Stimulated activated CD4-positive, alpha-beta T cell treated with anti-CD3 and anti-CD28 coated beads, Interleukin-15, amount 100 ng/mL, for 24 hours (primary cell): ENCODE results near the gene ZNF286A.
"Not testable (repeated sequence)": the region's sequence is repeated elsewhere in the genome, so short reads cannot be mapped to it uniquely, and the experiment has no call there.

Source experiments
- DNase-seq: peaks from one replicate; pipeline ENCODE4 v3.0.0-alpha.2; 2020

The ZNF286A gene

DNA sequence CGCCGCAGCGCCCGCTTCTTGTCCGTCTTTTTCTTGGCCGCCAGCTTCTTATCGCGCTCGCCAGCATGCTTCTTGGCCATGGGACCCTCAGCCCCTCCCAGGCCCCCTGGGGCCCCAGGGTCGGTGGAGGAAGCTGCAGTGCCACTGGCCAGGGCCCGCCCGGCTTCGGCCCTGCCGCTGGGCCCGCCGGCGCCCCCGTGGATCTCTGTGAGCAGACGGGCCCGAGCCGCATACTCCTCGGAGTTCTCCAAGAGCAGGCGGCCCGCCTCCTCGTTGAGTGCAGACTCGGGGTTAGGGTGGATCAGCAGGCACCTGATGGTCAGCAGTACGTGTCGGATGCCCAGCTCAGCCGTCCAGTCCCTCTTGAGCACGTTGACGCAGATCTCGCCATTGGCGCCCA, 4.7 kb downstream of the ZNF286A start:
- not testable (repeated sequence) for DNase-seq

DNA sequence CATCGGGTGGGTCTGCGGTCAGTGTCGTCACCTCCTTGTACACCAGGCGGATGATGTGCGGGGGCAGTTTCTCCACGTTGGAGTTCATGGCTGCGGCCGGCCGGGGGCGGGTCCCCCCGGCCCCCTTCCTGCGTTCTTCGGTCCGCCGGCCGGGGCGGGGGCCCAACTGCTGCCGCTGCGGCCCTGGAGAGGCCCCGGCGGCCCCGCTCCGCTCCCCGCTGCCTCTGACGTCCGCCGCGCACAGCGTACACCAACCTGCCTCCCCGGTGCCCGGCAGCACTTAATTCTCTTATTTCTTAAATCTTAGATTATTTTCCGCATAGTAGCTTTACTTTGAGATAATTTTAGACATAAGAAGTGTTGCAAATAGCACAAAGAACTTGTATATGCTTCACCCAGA, 5.3 kb downstream of the ZNF286A start:
- DNase-seq = not testable (repeated sequence)

DNA sequence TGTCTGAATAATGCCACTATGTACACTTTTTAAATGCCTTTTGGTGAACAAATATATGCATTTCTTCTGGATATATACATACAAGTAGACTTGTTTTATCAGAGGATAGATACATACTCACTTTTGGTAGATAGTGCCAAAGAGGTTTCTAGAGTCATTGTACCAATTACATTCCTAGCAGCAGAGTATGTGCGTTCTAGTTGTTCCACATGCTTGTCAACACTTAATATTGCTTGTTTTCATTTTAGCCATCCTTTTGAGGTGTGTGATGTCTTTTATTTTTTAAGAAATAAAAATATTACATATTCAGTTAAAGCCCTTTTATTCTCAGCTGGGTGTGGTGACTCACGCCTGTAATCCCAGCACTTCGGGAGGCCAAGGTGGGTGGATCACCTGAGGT, 9.3 kb downstream of the ZNF286A start:
- not testable (repeated sequence) for DNase-seq

DNA sequence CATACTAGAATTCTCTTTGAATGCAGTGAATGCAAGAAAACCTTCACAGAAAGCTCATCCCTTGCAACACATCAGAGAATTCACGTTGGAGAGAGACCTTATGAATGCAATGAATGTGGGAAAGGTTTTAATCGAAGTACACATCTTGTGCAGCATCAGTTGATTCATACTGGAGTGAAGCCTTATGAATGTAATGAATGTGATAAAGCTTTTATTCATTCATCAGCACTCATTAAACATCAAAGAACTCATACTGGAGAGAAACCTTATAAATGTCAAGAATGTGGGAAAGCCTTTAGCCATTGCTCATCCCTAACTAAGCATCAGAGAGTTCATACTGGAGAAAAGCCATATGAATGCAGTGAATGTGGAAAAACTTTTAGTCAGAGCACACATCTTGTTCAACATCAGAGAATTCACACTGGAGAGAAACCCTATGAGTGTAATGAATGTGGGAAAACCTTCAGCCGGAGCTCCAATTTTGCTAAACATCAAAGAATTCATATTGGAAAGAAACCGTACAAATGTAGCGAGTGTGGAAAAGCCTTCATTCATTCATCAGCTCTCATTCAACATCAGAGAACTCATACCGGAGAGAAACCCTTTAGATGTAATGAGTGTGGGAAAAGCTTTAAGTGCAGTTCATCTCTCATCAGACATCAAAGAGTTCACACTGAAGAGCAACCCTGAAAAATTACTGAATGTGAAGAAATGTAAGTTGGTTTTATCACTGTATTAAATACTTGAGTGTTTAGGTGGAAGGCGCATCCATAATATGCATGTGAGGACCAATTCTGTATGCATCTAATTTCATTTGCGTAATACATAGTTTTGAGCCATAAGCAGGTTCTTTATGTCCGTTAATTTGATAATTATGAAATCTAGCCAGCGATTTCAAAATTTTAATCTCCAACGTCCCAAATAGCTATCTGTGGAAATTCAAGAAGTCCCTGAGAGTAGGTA, 17.3 kb downstream of the ZNF286A start:
- not testable (repeated sequence) for DNase-seq

DNA sequence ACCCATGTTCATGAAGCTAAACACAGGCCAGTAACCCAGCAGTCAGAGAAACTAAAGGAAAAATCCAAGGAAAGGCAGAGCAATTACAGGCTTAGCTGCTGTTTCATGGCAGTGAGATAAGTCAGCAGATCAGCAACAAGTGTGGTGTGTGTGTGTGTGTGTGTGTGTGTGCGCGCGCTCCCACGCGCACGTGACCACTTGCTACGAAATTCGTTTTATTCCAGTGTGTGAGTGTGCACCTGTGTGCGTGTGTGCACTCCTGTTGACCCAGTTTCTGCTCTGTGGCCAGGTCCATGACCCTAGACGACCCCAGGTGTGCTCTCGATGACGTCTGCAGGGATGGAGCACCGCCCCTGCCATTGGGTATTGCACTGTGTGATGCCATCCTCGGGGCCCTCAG, 31.0 kb downstream of the ZNF286A start:
- DNase-seq = not testable (repeated sequence)

DNA sequence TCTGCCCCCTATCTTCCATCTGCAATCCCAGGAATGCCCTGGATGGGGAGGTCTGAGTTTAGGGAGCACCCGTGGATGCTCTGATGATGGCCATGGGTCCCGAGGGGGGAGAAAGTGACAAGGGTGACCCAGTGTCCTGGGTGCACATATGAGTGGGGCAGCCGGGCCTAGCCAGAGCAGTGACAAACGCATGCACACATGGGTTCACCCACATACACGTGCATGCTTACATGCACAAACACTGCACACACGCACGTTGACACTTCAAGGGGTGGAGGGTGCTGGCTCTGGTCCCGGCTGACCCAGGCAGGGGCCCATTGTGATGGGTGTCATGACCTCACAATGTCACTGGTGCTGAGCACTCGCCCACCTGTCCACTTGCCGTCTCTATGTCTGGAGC, 32.3 kb downstream of the ZNF286A start, which contains the start of gene TBC1D26:
TSS of gene TBC1D26 (plus strand) at position 384 of the 400 bp plus-strand sequence. CDS start 3,066 bp downstream, outside the sequence.
- DNase-seq = not testable (repeated sequence)

DNA sequence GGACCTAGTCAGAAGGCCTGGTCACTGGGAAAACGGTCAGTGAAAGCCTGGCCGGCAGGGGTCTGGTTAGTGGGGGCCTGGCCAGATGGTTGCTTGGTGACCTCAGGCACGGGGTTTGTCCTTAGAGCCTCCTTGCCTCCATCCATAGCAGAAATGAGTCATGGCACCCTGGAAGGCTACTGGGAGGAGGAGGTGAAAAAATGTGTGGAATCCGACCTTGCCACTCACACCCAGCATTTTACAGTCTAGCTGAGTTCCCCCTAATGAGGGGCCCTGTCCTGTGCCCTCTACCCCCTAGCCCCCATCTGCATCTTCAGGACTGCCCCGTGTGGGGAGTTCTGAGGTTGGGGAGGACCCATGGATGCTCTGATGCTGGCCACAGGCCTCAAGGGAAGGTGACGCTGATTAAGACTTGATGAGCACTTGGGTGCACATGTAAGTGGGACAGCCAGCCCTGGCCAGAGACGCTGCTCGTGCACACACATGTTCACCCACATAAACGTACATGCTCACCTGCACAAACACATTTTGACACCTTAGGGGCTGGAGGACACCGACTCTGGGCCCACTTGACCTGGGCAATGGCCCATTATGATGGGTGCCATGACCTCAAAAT, 33.7 kb downstream of the ZNF286A start:
- not testable (repeated sequence) for DNase-seq

DNA sequence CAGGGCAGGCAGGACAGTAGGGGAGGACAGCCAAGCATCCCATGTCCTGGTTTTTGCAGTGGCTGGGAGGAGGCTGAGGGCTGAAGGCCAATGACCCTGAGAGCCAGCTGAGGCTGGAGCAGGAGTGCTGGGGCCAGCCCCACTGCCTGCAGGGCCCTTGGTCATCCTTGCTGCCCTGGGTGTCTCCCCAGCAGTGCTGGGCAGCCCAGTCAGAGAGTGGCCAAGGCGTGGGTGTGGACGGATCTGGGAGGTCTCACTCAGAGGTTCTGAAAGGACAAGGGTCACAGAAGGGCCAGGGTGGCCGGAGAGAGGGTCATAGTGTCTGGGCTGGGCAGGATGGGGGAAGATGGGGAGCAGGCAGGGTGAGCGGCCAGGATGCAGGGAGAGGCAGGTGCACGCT, 37.0 kb downstream of the ZNF286A start:
- not testable (repeated sequence) for DNase-seq

DNA sequence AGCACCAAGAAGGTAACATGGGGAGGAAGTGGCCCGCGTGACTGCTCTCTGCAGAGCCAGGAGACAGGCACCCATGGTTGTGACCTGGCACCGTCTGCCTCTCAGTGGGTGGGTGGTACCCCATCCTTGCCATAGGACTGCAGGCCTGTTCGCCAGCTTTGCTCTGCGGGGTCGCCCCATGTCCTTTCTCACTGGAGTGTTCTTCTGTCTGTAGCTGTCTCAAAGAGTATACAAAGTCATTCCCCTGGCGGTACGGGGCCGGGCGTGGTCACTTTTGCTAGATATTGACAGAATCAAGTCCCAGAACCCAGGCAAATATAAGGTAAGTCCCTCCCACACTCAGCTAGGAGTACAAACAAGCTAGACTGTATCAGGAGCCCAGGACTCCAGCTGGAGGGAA, 38.5 kb downstream of the ZNF286A start:
- no peak for DNase-seq

DNA sequence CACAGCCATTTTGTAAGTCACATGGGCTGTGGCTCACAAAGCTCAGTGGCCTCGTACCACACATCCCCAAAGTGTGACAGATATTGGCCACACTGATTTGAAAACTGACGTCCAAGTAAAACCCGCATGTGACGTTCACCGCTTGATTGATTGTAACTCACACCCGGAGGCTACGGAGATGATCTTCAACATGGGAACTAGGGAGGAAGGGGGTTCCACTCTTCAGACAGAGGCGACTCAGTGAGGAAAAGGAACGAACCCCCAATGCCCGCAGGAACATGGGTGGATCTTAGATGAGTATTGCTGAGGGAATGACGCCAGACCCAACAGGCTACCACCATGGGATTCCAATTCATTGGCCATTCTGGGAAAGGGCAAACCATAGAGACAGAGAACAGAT, 39.7 kb downstream of the ZNF286A start:
- DNase-seq = not testable (repeated sequence)

DNA sequence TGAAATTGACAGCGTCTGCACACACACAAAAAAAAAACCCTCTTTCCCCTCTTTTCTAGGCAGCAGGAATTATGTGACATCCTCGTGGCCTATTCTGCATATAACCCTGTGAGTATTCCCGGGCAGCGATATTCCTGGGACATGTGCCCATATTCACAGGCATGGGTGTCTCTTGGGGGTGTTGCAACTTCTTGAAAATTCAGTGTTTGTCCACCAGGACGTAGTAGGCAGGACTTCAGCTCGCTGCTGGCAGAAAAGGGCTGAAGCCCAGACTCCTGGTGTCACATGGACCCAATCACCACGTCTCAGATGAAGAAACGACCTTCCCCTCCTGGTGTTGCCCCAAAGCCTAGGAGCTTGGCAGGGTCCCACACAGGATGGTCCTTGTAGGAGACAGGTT, 40.5 kb downstream of the ZNF286A start:
- not testable (repeated sequence) for DNase-seq

DNA sequence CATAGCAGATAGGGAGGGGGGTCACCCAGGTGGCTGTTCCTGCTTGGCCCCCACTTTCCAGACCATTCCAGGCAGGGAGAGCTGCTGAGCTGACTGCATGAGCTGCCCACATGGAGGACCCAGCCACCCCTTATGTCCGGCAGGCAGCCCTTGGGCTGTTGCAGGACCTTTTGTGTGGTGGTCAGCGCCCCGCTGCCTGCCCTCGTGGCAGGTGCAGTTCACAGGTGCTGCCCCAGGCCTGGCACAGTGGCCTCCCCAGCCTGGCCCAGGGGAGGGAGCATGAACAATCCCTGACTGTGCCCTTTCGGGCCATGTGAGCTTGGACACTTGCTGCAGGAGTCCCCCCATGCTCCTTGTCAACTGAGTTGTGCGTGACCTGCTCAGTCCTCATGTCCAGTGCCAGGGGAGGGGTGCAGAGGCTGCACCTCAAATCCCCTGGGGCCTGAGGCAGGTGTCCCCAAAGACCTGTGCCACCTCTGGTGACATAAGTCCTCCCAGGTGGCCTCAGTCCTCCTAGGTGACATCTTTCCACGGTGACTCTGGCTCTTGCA, 41.1 kb downstream of the ZNF286A start:
- DNase-seq = no peak

DNA sequence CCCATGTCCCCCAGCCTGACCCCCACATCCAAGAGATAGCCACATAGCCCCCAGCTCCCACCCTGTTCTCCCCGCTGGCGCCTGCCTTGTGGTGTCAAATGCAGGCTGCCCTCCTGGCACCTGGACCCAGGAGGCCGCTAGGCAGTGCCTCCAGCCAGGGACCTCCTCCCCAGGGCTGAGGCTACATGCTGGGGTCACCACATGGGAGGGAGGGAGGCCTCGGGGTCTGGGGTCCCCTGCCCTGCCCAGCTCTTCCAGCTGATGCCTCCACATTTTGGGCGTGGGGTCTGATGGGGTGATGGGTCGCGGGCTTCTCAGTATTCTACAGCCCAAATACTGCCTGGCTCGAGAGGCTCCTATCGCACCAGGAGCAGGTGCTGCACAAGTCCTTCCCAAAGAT, 42.1 kb downstream of the ZNF286A start:
- no peak for DNase-seq

DNA sequence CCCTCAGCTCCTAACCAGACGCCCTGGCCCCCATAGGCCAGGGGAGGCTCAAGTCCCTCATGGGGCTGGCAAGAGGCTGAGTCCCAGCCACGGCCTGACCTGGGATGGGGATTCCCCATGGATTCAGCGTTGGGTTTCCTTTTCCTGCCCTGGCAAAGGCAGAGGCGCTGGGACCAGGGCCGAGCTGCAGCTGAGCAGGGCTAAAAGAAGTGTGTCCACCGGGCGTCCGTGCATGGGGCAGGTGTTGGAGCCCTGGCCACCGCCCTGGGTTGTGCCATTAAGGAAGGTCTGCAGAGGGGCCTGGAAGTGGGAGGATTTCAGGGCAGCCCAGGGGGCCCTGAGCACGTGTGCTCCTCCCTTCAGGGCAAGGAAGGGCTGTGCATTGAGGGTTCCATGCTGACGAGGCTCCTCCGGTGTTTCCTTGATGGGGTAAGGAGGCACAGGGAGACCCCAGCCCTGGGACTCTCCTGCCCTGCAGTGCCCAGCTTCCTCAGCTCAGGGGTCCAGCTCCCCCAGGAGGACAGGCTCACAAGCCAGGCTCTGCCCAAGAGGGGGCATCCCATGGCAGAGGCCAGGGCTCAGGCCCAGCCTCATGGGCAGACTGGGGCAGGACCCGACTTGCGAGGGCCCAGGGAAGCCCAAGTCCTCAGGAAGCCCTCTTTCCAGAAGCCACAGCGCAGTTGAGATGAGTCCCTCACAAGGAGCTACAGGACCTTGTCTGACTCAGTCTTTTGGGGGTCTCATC, 42.7 kb downstream of the ZNF286A start:
- DNase-seq = no peak

DNA sequence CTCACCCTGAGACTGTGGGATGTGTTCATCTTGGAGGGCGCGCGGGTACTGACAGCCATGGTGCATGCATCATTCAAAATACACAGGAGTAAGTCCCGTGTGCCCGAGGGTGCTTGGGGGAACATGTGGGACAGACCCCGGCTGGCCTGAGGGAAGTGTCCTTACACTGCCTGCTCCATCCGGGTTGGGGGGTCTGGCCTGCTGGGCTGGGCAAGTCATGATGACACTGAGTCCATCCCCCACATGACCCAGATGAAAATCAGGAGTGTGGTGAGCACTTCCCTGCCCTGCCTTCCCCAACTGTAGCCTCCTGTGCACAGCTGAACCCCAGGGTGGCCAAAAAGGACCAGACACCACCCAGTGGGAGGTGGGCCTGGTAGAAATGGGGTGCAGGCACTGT, 43.4 kb downstream of the ZNF286A start:
- no peak for DNase-seq

DNA sequence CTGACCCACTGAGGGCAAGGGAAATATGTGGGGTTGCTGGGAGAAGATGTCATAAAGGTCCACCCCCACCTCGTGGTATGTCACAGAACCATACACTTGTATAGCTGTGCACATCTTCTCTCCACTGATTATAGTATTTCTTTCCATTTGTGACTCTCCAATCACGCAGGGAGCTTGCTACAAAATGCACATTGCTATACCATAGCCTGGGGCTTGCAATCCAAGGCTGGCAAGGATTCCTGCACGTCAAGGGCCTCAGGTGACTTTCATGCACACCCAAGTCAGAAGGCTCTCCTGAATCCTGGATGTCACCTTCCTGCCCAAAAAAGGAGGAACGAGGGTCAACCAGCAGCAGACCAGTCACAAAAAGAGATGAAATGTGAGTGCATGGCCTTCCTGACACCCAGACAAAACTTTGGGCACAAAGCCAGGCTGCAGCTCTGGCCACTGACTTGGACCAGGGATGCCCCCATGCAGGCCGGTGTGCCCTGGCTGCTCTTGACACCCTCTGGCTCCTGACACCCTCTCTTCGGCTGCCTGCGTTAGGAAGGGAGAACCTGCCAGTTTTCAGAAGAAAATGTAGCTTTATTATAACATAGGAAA, 44.6 kb downstream of the ZNF286A start:
- no peak for DNase-seq

DNA sequence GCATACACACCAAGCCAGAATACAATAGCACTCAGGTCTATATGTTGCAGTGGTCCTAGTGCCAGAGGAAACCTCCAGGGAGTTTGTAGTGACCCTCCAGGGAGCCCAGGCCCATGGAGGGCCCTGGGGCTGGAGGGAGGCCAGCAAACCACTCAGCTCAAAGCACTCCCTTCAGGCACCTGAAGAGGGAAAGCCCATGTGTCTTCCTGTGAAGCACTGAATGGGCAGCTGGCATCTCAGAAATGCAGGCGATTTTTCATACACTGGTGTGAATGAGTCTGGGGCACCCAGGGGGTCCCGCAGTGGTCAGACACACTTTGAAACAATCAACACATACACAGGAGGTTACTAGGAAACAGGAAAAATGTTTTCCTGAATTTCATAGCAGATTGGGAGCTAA, 45.3 kb downstream of the ZNF286A start:
- no peak for DNase-seq

DNA sequence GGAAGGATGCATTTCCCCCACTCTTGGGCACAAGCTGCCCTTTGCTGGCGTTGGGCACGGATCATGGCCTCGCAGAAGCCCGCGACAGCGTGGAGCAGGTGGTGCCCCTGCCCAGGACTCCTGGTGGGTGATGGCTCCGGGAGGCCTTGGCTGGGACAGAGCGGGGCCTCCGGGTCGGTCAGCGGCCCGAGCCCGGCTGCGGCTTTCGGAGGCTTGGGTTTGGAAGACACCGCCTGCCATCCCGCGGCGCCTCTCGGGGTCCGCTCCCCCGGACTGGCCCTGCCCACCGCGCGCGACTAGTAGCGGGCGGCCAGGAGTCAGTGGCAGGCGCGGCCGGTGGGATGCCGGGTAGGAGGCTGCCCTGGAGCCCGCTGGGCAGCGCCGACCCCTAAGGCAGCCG, 49.9 kb downstream of the ZNF286A start:
- DNase-seq = not testable (repeated sequence)

DNA sequence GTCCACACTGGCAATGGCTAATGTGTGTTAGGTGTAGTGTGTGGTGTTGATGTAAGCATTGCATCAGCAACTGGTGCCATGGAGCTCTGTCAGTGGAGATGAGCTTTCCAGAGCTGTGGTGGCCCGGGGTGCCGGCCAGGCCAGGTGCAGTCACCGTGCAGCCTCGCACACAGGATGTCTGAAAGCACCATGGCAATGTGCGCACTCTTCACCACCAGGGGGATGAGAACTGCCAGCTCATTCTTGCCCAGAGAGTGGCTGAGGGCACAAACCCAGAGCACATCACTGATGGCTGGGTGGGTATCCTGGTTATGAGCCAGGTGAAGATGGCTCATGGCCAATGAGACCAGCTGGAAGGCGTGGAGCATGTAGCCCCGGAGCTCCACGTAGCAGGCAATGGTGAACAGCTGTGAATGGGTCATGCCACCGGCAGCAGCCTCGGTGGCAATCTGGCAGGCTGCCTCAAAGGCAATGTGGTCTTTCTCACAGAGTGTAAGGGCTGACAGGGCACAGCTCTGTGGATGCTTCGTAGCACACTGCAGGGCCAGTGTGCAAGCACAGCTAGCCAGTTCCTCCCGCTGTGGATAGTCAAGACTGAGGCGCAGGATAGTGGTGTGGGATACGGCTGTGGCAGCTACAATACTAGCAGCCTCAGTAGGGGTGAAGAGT, 69.4 kb downstream of the ZNF286A start:
- DNase-seq = not testable (repeated sequence)
